ENCODE results near the gene PRTG. TPM values are rescaled to one million over a fixed set of nuclear protein-coding genes. Genes with fewer than 3 reads are reported as not detected.

Gene PRTG
- total and polyA plus RNA-seq, 2 of the 13 experiments (the other 11 are each of a cell fraction or from before 2014, with no cell fraction given): 13.2 to 22.3 TPM

GRCh38 chr15:55665605-55666227 is 77.2 kb downstream of the PRTG start:
- no peak for TF ChIP-seq MYPOP (CRISPR knock-in tag; IDR thresholded peaks at IDR 0.05)
- no peak for TF ChIP-seq ZNF616 (CRISPR knock-in tag; IDR thresholded peaks at IDR 0.05; ENCODE audit: low read depth)
- no peak for TF ChIP-seq ZBTB25 (CRISPR knock-in tag; IDR thresholded peaks at IDR 0.05)
- no peak for TF ChIP-seq ZNF576 (CRISPR knock-in tag; IDR thresholded peaks at IDR 0.05)
- no peak for TF ChIP-seq NR1H2 (CRISPR knock-in tag; IDR thresholded peaks at IDR 0.05; ENCODE audit: borderline replicate concordance, low read depth)
- no peak for TF ChIP-seq NFRKB (IDR thresholded peaks at IDR 0.05)
- TF ChIP-seq AKNA (CRISPR knock-in tag; IDR thresholded peaks at IDR 0.05; ENCODE audit: borderline replicate concordance): no peak
- no peak for TF ChIP-seq ZNF430 (CRISPR knock-in tag; IDR thresholded peaks at IDR 0.05)
- no peak for TF ChIP-seq SP5 (CRISPR knock-in tag; IDR thresholded peaks at IDR 0.05; ENCODE audit: borderline replicate concordance, low read depth)
- TF ChIP-seq ZSCAN20 (CRISPR knock-in tag; IDR thresholded peaks at IDR 0.05; ENCODE audit: borderline replicate concordance): no peak
- no peak for TF ChIP-seq SYNCRIP (IDR thresholded peaks at IDR 0.05; ENCODE audit: insufficient read depth, low read depth, low read length)
- TF ChIP-seq ZNF354B (CRISPR knock-in tag; IDR thresholded peaks at IDR 0.05): no peak
- no peaks in the 10 kb centered on the region for H3K9me3 ChIP-seq (ENCODE audit: low read length)
- ATAC-seq (no peak), DNase-seq (ENCODE audit: low spot score) (no peak), FAIRE-seq (no peak)
- intact Hi-C loops (cut with micrococcal nuclease; ENCODE audit: unreplicated experiment) (no loop called here), in situ Hi-C loops (cut with HindIII; ENCODE audit: extremely low pct_ligation_motif_present, low pct_unique_long_range_greater_than_20kb) (no loop called here)
- POLR2A ChIA-PET: no interaction called here
- H3K9ac ChIP-seq (ENCODE audit: insufficient read depth, low read depth, low read length): no peak overlapping the region
- peaks cover 17% of the 10 kb centered on the region for H3K4me1 ChIP-seq (ENCODE audit: insufficient read depth, low read length)
- no peak overlapping the region for H3K4me3 ChIP-seq (replicated peaks in 1 of 3; ENCODE audit: insufficient read depth in 1 of 3, low read depth in 2 of 3, low read length in 3 of 3)
- no peaks in the 10 kb centered on the region for H3K27me3 ChIP-seq (ENCODE audit: control insufficient read depth in 1 of 2, insufficient read depth in 2 of 2, low read length in 2 of 2)
- no peaks in the 10 kb centered on the region for H4K20me1 ChIP-seq (ENCODE audit: insufficient read depth, low read length)
- peaks cover 0 to 2% of the 10 kb centered on the region in 2 experiments; a peak in 1 of 5 replicates for H3K36me3 ChIP-seq (replicated peaks in 1 of 2; ENCODE audit: control insufficient read depth in 1 of 2, insufficient read depth in 2 of 2, low read length in 2 of 2)
- no peak overlapping the region for H3K4me2 ChIP-seq (ENCODE audit: low read depth, low read length)
- CTCF ChIA-PET (ENCODE audit: low intra/inter-chr PET ratio, low total read pairs): no interaction called here
- no peak overlapping the region for H3K27ac ChIP-seq (ENCODE audit: extremely low read length, insufficient read depth, low read length)
- no peak overlapping the region for H2AFZ ChIP-seq (ENCODE audit: low read length)
- WGBS (ENCODE audit: low lambda C conversion rate): 87% methylated on average over 4 of the region's 4 CpGs
- no peaks in the 10 kb centered on the region for H3K79me2 ChIP-seq (ENCODE audit: insufficient read depth, low read length)
- BruUV-seq (replicated peaks): no TSS peak

Measured in HepG2 (cell line).